Activated T-cell treated with anti-CD3 and anti-CD28 coated beads for 1 hour (primary cell): ENCODE measurements around the gene ST3GAL3.
"Not testable (repeated sequence)": the region's sequence is repeated elsewhere in the genome, so short reads cannot be mapped to it uniquely, and the experiment has no call there.

Source experiments
- DNase-seq: peaks from one replicate; pipeline ENCODE4 v3.0.0-alpha.2; 2020; ENCODE audit warnings: low read depth

The ST3GAL3 gene

DNA sequence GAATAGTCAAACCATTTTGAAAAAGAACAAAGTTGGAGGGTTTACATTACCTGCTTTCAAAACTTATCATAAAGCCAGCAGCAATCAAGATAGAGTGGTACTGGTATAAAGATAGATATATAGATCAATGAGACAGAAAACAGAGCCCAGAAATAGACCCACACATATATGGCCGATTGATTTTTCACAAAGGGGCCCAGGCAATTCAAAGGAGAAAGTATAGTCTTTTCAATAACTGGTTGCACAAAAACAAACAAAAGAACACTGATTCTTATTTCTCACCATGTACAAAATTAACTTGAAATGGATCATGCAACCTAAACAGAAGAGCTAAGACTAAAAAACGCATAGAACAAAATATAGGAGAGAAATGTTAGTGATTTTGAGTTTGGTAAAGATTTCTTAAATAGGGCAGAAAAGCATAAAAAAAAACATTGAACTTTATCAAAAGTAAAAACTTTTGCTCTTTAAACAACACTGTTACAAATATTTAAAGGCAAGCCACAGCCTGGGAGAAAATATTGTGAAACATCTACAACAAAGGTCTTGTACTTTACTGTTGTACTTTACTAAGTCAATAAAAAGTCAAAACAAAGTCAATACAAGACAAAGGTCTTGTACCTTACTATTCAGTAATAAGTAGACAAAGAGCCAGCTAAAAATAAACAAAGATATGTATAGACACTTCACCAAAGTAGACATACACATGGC lies 50.2 kb downstream of the ST3GAL3 start:
- DNase-seq = no peak

DNA sequence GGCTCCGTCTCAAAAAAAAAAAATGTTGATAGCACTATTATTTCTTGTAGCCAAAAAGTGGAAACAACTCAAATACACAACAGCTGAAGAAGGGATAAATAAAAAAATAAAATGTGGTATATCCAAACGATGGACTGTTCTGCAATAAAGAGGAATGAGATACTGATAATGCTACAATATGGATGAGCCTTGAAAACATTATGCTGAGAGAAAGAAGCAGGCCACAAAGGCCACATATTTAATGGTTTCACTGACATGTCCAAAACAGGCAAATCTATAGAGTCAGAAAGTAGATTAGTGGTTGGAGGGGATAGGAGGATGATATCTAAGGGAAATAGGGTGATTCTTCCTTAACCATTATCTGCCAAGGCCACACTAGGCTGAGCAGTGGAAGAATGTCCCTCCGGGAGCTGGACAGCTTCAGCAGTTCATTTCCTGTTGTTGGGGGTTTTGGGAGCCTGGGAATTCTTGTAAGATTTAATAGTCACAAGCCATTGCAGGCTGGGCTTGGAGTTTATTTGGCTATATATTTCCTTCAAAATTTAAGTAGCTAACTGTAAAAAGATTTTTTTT lies 53.5 kb downstream of the ST3GAL3 start:
- DNase-seq = no peak

DNA sequence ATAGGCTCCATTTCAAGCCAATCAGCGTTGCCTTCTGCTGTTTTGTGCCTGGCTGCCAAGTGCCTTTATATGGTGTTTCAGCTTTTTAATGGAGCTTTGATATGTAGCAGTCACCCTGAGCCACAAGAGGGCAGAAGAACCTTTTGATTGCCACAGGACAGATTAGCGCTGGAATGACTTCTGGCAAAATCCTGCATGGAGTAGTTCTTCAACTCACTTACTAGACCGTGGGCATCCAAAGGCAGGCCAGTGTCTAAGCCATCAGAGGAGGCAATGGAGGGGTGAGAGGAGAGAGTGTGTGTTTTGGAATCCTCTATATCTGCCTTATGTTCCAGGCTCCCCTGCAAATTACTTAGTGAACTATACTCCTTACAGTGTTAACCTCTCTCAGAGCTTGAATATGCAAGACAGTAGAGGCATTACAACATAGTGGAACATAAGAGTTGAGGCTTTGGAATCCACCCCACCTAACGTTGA lies 56.2 kb downstream of the ST3GAL3 start:
- DNase-seq = peak; percentile 3

DNA sequence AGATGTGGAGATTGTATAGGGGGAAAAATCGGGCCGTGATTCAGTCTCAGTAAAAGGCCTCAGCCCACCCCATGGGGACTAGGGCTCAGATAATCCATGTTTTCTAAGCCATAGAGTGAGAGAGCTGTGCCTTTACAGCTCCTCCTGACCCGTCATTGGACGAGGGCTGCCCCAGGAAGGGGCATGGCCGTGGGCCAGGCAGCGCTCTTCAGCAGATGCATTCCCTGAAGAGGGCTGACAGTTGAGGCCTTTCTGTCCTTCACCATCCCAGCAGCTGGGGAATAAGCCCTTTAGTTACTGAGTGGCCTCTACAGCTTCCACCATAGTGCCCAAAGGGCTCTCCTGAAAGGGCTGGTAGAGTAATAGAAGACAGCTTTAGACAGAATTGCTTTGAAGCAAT lies 57.2 kb downstream of the ST3GAL3 start:
- DNase-seq = no peak

DNA sequence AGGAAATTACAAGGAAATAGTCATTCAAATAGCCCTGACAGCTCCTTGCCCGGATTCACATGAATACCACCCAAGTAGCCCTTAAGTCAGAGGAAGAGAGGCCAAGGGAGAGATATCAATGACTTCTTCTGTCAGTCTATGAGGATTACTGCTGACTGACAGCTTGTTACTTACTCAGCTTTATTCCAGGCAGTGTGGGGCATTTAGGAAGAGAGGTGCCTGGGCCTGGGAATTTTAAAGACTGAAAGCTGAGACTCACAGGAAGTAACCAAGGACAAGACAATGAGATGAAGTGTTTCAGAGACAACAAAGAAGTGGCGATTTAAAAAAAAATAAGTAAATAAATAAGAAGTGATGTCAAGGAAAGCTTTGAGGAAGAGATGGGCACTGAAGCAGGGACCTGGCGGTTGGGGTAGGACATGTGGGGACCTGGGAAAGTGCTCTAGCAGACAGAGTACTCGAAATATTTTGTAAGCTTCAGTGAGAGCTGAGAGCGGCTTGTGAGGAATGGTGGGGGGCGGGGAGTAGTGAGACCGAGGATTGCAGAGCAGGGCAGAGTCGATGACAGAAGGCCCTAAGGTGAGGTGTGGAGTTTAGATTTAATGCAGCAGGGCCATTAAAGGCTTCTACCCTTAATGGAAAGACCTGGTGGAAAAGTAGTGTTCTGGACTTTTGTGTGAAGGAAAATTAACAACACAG lies 58.9 kb downstream of the ST3GAL3 start:
- DNase-seq = no peak

DNA sequence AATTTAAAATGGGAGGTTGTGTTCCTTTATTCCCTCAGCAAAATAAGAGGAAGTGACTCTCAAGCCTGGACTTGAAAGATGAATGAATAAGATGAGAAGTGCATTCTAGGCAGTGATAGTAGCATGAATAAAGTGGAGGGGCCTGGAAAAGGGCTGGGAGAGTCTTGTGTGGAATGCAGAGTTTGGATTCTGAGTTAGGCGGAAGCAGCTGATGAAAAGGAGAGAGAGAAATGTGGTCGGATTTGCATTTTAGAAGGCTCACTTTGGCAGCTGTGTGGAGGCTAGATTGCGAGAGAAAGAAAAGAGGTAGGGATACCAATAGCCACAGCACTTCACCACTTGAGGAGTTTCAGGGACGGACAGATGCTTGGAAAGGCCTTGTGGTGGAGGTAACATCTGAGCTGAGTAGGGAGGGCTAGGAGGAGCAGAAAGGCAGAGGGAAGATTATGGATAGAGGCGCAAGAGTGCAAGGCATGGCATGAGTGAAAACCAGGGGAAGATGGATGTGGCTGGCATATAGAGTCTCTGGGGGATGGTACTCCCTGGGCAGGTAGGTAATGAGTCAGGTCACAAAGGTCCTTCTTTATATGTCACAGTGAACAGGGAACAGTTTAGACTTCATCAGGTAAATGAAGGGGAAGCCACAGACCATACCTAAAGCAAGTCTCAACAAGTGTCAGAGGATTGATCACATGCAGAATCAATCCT lies 59.6 kb downstream of the ST3GAL3 start:
- no peak for DNase-seq

DNA sequence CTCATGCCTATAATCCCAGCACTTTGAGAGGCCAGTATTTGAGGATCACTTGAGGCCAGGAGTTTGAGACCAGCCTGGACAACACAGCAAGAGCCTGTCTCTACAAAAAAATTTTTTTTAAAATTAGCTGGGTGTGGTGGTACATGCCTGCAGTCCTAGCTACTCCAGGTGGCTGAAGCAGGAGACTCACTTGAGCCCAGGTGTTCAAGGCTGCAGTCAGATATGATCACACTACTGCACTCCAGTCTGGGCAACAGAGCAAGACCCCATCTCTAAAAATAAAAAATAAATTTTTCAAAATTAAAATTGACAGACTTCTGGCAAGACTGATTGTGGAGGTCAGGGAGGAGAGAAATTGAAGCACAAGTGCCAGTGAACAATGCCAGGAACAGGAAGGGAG lies 60.8 kb downstream of the ST3GAL3 start:
- no peak for DNase-seq

DNA sequence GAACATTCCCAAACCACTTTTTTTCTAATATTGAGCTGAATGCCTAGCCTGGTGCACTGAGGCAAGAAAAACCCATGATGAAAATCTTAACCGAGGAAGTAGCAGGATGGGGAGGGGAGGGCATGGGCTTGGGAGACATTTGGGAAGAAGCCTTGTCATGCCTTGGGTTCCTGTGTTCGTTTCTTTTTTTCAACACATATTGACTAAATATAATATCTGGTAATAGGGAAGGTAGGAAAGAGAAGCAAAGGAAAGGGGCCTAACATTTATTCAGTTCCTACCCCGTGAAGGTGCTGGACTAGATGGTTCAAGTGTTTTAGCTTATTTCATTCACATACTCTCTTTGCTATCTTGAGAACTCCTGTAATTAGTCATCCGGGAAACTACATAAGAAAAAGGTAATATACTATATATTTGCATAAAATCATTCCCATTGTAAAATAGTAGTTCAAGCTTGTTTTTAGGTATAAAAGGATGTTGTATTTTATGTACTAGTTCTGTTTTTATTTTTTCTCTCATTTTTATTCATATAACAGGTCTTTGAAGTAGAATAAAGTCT lies 62.1 kb downstream of the ST3GAL3 start:
- DNase-seq = no peak

DNA sequence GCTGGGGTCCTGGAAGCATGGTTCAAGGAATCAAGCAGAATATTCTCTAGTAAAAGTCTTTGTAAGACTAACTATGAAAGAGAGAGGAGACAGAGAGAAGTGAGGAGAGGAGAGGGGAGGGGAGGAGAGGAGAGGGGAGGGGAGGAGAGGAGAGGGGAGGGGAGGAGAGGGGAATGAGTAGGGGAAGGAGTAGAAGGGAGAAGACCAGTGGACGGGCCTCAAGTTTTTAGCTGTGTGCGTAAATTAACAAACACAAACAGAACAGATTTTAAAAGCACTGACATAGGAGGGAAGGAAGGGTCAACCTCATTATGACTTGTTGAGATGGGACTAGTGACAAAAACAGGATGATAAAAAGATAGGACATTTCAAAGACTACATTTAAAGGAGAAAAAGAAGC lies 62.8 kb downstream of the ST3GAL3 start:
- no peak for DNase-seq

DNA sequence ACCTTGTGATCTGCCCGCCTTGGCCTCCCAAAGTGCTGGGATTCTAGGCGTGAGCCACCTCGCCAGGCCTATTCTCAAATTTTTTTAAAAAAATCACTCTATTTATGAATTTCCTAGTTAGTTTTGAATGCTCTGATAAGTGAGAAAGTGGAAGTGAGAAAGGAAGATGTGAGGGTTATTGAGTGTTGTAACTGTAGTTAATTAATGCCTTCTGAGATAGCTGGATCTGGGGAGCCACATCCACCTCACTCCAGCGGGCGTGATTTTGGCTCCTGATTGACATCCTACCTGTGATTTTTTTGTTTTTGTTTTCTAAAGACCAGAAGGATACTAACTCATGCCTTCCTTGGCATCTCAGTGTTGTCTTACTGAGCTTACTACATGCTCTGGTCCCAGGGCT lies 65.6 kb downstream of the ST3GAL3 start:
- no peak for DNase-seq

DNA sequence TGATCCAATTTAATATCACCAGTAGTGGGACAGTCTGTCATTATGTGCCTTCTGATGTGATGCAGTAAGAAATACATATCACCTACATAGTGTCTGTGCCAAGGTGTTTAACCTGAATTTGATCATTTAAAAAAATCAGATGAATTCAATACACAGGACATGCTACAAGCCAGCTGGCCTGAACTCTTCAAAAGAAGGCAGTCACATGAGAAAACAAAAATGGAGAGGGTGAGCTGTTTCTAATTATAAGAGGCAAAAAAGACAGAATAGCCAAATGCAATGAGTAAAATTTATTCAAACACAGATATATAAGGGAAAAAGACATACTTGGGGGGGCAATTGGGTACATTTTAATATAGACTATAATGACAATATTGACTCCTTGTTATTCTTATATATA lies 66.5 kb downstream of the ST3GAL3 start:
- no peak for DNase-seq

DNA sequence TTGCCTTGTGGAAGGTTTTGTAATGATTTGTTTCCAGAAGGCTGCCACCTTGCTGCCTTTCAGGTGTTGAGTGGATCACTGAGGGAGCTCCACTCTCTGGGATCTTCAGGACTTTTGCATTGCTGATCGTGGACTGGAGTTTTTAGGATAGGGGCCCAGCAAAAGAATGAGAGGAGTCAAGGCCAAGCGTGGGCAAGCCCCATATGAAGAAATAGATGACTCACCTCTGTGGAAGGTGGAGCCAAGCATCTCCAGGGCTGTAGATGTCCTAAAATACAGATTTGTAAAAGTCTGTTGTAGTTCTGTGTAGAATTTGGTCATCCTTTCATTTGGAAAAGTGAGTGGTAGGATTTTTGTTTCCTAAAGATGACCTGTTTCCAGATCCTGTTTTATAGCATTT lies 67.0 kb downstream of the ST3GAL3 start:
- no peak for DNase-seq

DNA sequence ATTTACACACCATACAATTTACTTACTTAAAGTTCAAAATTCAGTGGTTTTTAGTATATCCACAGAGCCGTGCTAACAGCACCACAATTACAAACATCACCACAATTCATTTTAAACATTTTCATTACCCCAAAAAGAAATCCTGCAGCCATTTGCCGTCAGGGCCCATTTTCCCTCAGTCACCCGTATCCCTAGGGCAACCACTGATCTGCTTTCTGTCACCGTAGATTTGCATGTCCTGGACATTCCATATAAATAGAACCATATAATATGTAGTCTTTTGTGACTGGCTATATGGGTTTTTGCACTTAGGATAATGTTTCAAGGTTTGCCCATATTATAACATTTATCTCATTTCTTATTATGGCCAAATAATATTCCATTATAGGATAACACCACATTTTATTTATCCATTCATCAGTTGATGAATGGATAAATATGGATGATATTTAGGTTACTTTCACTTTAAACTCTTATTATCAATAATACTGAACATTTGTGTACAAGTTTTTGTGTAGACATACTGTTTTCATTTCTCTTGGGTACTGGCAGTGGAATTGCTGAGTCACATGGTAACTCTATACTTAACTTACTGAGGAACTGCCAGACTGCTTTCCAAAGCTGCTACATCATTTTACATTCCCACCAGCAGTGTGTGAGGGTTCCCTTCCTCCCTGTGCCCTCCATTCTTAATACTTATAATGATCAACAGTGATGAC lies 68.9 kb downstream of the ST3GAL3 start:
- DNase-seq = no peak

DNA sequence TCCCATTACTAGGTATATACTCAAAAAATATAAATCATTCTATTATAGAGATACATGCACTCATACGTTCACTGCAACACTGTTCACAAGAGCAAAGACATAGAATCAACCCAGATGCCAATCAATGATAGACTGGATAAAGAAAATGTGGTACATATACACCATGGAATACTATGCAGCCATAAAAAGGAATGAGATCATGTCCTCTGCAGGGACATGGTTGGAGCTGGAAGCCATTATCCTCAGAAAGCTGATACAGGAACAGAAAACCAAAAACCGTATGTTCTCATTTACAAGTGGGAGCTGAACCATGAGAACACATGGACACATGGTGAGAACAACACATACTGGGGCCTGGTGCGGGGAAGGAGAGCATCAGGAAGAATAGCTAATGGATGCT lies 70.6 kb downstream of the ST3GAL3 start:
- DNase-seq = not testable (repeated sequence)

DNA sequence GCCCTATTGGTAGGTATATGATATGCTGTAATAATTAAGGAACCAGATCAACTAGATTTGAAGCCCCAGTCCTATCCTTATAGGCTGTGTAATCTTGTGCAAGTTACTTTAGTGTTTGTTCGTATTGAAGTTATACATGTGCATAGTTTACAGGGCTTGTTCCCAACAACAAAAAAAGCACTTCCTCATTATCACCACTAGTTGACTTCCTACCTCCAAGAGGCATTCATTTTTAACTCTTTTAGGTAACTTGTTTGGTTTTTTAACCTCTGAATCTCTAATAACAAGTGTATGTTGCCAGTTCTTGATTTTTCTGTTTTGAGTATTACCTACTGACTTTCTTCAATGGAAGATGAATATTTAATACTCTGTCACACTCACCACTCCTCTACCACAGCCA lies 71.9 kb downstream of the ST3GAL3 start:
- DNase-seq = no peak

DNA sequence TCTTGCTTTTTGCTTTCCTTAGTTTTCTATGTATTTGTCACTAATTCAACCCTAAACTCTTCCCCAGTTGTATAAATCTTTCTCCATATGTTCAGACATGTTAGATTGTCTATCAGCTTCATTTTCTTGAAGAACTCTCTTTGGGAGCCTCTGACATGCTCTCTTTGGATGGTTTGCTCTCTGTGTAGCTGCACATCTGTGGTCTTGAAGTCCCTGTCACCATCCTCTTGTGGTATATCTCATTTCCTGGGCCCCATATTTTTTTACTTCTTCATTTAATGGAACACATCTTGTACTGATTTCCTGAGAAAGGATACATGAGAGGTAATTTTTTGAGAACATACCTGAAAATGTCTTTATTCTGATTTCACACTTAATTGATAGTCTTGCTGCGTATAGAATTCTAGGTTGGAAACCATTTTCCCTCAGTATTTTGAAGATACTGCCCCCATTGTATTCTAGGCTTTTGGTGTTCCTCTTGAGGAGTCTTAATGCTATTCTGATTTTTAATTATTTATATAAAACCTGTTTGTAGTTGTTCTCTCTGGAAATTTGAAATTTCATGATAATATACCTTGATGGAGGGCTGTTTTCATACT lies 72.6 kb downstream of the ST3GAL3 start:
- DNase-seq = no peak

DNA sequence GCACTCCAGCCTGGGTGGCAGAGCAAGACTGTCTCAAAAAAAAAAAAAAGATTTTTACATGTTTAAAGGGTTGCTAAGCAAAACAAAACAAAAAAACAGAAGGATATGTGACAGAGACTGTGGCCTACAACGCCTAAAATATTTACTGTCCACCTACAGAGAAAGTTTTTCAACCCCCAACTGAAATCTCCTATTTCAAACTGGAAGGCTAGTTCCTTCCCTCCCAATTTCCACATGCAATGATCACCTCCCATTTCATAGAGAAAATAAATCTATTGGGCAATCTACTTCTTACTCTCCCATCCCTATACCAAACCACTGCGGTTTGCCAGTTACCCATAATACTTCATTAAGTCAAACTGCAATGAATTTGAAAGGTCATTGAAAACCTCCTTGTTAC lies 74.2 kb downstream of the ST3GAL3 start:
- DNase-seq = no peak

DNA sequence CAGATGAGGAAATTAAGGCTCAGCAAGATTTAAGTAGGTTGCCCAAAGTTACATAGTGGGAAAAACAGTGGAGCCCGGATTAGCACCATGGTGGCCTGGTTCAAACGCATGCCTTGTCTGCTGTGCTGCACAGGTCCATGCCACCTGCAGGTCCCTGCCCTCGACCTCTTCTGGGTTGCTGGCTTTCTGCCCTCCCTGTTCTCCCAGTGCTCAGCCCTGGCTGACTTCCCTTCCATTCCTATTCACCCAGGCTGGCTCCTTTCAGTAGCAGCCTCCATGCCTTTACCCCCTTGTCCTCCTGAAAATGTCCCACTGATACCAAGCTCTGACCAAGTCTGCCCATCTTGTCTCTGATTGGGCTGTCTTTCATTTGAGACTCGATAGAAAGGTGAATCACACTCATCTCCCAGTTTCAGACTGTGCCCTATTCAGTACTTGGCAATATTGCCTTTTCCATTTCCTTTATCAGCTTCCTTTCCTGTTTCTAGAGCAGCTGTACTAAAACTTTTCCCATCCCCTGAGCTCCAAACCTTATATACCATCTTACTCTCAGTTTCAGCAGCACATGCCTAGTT lies 75.8 kb downstream of the ST3GAL3 start:
- DNase-seq = no peak

DNA sequence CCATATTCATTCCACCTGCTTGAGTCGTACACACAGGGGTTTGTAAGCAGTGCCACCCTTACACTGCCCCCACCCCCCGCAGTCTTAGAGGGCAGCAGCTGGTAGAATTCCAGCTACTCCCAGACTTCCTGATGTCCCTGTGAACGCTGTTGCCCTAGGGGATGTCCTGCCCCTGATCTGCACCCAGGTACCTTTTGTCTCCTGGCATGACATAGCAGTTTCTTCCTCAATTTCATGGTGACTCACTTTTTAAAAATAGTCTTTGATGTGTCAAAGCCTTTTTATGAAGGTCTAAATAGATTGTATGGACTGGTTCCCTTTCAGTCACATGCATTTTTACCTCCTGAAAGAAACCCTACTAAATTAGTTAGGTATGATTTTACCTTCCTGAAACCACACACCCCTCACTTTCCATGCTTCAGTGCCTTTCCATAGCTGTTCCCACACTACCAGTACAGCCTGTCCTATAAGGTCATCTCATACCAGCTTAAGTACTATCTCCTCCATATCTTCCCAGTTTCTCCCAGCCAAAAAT lies 76.4 kb downstream of the ST3GAL3 start:
- DNase-seq = no peak

DNA sequence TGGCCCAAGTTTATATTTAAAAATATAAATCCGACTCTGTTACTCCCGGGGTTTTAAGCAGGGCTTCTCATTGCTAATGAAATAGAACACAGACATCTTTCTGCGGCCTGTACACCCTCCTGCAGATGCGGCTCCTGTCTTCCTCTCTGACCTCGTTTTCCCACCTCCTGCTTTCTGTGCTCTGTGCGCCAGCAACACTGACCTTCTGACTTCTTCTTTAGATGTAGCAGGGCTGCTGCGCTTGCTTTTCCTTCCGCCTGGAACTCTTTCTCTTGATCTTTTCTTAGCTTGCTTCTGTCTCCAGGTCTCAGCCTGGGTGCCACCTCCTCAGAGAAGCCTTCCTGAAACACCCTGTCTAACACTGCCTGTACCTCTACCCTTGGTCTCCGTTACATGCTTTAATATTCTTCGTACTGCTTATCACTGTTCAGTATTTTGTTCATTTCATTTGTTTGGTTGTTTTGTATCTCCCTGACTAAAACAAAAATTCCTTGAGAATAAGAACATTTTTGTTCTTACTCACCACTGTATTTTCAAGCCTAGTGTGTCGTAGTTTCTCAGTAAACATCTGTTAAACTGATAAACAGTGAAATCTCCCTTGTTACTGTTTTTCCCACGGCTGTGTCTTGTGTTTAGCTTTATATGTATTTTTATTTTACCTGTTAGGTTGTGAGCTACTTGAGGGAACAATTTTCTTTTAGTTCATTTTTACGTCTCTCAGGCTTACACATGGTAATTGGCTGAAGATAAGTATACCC lies 79.0 kb downstream of the ST3GAL3 start:
- DNase-seq = no peak
